K562 (cell line): ENCODE measurements around the gene MARK3. TPM values are rescaled to one million over a fixed set of nuclear protein-coding genes. Genes with fewer than 3 reads are reported as not detected.

Source experiments
- CBFA2T2 ChIP-seq: fragments of 450-650 bp; conservative IDR thresholded peaks from 2 replicates; pipeline ENCODE4 v1.6.1; 2017; ENCODE audit warnings: mild to moderate bottlenecking
- CUX1 ChIP-seq: fragments of 200-800 bp; sonication (Bioruptor generic); IDR thresholded peaks from 2 replicates; pipeline ENCODE4 v1.6.1; 2016; ENCODE audit warnings: missing genetic modification characterization, missing compliant biosample characterization
- EP300 ChIP-seq: IDR thresholded peaks from 2 replicates; pipeline ENCODE4 v1.6.1; 2012; ENCODE audit warnings: low read length, improper control_type of control experiment
- GTF2B ChIP-seq: IDR thresholded peaks from 2 replicates; pipeline ENCODE4 v1.6.1; 2011; ENCODE audit not compliant: insufficient read length; ENCODE audit errors: extremely low read depth
- HDGF ChIP-seq: fragments of 450-650 bp; IDR thresholded peaks from 2 replicates; pipeline ENCODE4 v1.6.1; 2016
- HMGN3 ChIP-seq: IDR thresholded peaks from 2 replicates; pipeline ENCODE4 v1.6.1; 2011; ENCODE audit warnings: borderline replicate concordance, low read depth, mild to moderate bottlenecking, mixed read lengths, low read length; ENCODE audit not compliant: insufficient read length; ENCODE audit errors: extremely low read depth
- LARP7 ChIP-seq: fragments of 450-650 bp; IDR thresholded peaks from 2 replicates; pipeline ENCODE4 v1.6.1; 2016
- MAZ ChIP-seq, 2 experiments: fragments of 450-650 bp in 1 of 2; sonication (generic) in 1 of 2; formaldehyde crosslinking; IDR thresholded peaks in 1 of 2; conservative IDR thresholded peaks in 1 of 2; 2 replicates each; pipeline versions ENCODE4 v1.4.0 to v1.5.0; 2020; ENCODE audit warnings: mild to moderate bottlenecking in 1 of 2, missing genetic modification reagents in 1 of 2
- MYBL2 ChIP-seq, 2 experiments: fragments of 450-650 bp in 1 of 2; sonication (generic) in 1 of 2; formaldehyde crosslinking in 1 of 2; IDR thresholded peaks; 2 replicates each; pipeline versions ENCODE4 v1.6.1 to v1.8.1; 2017 to 2022; ENCODE audit warnings: borderline replicate concordance in 1 of 2, inconsistent platforms in 1 of 2, low read depth in 1 of 2, mild to moderate bottlenecking in 1 of 2, missing genetic modification reagents in 1 of 2, moderate library complexity in 1 of 2
- NFE2L1 ChIP-seq: fragments of 450-650 bp; IDR thresholded peaks from 2 replicates; pipeline ENCODE4 v1.6.1; 2016; ENCODE audit warnings: missing genetic modification characterization, low read depth, mild to moderate bottlenecking, missing compliant biosample characterization, moderate library complexity, borderline replicate concordance
- POU5F1 ChIP-seq: fragments of 150-350 bp; IDR thresholded peaks from 2 replicates; pipeline ENCODE4 v1.6.1; 2014; ENCODE audit warnings: borderline replicate concordance, low read length, low read depth, mild to moderate bottlenecking; ENCODE audit not compliant: partially characterized antibody
- PYGO2 ChIP-seq: fragments of 450-650 bp; IDR thresholded peaks from 2 replicates; pipeline ENCODE4 v1.6.1; 2016; ENCODE audit warnings: mild to moderate bottlenecking, missing genetic modification characterization, moderate library complexity, missing compliant biosample characterization
- RAD21 ChIP-seq, 2 experiments: fragments of 250-450 bp in 1 of 2; fragments of 450-650 bp in 1 of 2; sonication (Bioruptor Pico) in 1 of 2; formaldehyde crosslinking in 1 of 2; IDR thresholded peaks in 1 of 2; conservative IDR thresholded peaks in 1 of 2; 2 replicates each; pipeline versions ENCODE4 v1.4.0 to v1.8.0; 2020 to 2022; ENCODE audit warnings: mild to moderate bottlenecking in 2 of 2, moderate library complexity in 1 of 2
- SETDB1 ChIP-seq: IDR thresholded peaks from one replicate; pipeline ENCODE4 v1.6.1; 2012; ENCODE audit warnings: low read length, control low read depth, inconsistent platforms
- SMARCC2 ChIP-seq: fragments of 450-650 bp; IDR thresholded peaks from 2 replicates; pipeline ENCODE4 v1.6.1; 2017; ENCODE audit warnings: antibody characterized with exemption, moderate library complexity, mild to moderate bottlenecking, low read depth
- THRB ChIP-seq: fragments of 450-650 bp; formaldehyde crosslinking; conservative IDR thresholded peaks from 2 replicates; pipeline ENCODE4 v1.4.0; 2022; ENCODE audit warnings: mild to moderate bottlenecking, missing genetic modification characterization
- USF2 ChIP-seq: sonication (generic); formaldehyde crosslinking; IDR thresholded peaks from 2 replicates; pipeline ENCODE4 v1.5.0; 2020; ENCODE audit warnings: missing genetic modification reagents
- ZNF224 ChIP-seq: sonication (generic); formaldehyde crosslinking; IDR thresholded peaks from 2 replicates; pipeline ENCODE4 v1.8.0; 2022; ENCODE audit warnings: mild to moderate bottlenecking, missing genetic modification reagents
- polyA plus RNA-seq, 8 experiments: library from polyadenylated mRNA; depleted of rRNA in 4 of 8; stranded (reverse) in 5 of 8; unstranded in 3 of 8; fragments of >200 nt; fragmentation: Nextera tagmentation in 2 of 8; fragmentation: Illumina TruSeq in 1 of 8; extraction: Ambion mirVana in 2 of 8; extraction: Trizol in 1 of 8; gene quantifications; 2 replicates each; pipeline versions ENCODE4 v1.2.1 to v1.2.3, GENCODE V29; 2011 to 2014; ENCODE audit warnings: inconsistent platforms in 1 of 8, missing spikeins in 1 of 8
- total RNA-seq, 7 experiments: library from RNA; depleted of rRNA in 6 of 7; stranded (reverse); fragments of >200 nt in 6 of 7; fragmentation: Illumina TruSeq in 2 of 7; extraction: Trizol in 2 of 7; gene quantifications; 2 replicates each; pipeline versions ENCODE4 v1.2.1 to v1.2.3, GENCODE V29; 2011 to 2021; ENCODE audit warnings: low replicate concordance in 1 of 7

Gene MARK3
- total and polyA plus RNA-seq, 9 of the 15 experiments (the other 6 are each of a cell fraction or from before 2014, with no cell fraction given), result 10.1 to 68.7 (median 56.3) TPM

GRCh38 chr14:103393676-103394626, 8.7 kb downstream of the MARK3 start (continued):
- no peak for TF ChIP-seq USF2 (CRISPR knock-in tag)
- peak; percentile 35 to 45 for TF ChIP-seq RAD21 (CRISPR knock-in tag; conservative IDR thresholded peaks at IDR 0.05 in 1 of 2, IDR thresholded peaks at IDR 0.05 in 1 of 2)
- peak; percentile 75 for TF ChIP-seq CBFA2T2
- TF ChIP-seq THRB (CRISPR knock-in tag), result no peak
- TF ChIP-seq LARP7, result no peak
- TF ChIP-seq MYBL2 (IDR thresholded peaks at IDR 0.05; ENCODE audit: low read depth), result peak; percentile 51; the same call in 1 of the 2 replicates
- no peak for TF ChIP-seq MYBL2 (CRISPR knock-in tag; IDR thresholded peaks at IDR 0.05; ENCODE audit: borderline replicate concordance)
- TF ChIP-seq MAZ (CRISPR knock-in tag; conservative IDR thresholded peaks at IDR 0.05 in 1 of 2, IDR thresholded peaks at IDR 0.05 in 1 of 2), result peak in 1 of 2 experiments; percentile 78; a peak in 2 of 4 replicates
- peak; percentile 74 for TF ChIP-seq EP300
- no peak for TF ChIP-seq NFE2L1 (tag)
- TF ChIP-seq PYGO2 (tag), result no peak
- no peak for TF ChIP-seq ZNF224 (CRISPR knock-in tag)
- no peak for TF ChIP-seq HDGF
- 0 out of 2 replicates have a peak, but pooled peaks have one; percentile 53 for TF ChIP-seq SMARCC2
- no peak for TF ChIP-seq POU5F1
- TF ChIP-seq HMGN3, result no peak
- TF ChIP-seq GTF2B, result no peak
- TF ChIP-seq CUX1 (CRISPR knock-in tag), result no peak
- no peak for TF ChIP-seq SETDB1
